ENCODE data around the gene LXN.

DNA sequence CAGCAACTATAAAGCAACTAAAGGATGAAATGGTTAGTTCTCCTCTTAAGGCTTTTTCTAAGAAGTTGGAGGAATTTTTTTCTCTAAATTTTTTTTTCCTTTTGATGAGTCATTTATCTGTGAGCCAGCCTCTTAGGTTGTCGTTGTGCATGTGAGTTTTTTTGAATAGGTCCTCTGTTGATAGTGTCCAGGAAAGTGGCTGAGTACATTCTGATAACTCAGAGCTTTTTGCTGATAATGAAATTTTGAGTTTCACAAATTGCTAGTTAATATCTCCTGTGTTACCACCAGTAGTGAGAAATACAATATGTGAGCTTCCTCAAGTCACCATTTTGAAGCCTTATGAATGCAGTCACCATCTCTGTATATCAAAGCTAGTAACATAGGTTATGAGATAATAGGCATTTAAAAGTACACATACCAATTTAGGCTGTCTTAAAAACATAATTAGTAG lies 7.1 kb upstream of the LXN start:
- TF ChIP-seq CTCF (IDR thresholded peaks at IDR 0.05) (no peak), TEAD1 (CRISPR knock-in tag; IDR thresholded peaks at IDR 0.05) (no peak), ZNF232 (CRISPR knock-in tag; IDR thresholded peaks at IDR 0.05) (no peak), ZNF121 (CRISPR knock-in tag; IDR thresholded peaks at IDR 0.05) (no peak), SP1 (CRISPR knock-in tag; conservative IDR thresholded peaks at IDR 0.05) (no peak), HMGA2 (CRISPR knock-in tag; IDR thresholded peaks at IDR 0.05) (no peak)
- TF ChIP-seq, protein P1, sequence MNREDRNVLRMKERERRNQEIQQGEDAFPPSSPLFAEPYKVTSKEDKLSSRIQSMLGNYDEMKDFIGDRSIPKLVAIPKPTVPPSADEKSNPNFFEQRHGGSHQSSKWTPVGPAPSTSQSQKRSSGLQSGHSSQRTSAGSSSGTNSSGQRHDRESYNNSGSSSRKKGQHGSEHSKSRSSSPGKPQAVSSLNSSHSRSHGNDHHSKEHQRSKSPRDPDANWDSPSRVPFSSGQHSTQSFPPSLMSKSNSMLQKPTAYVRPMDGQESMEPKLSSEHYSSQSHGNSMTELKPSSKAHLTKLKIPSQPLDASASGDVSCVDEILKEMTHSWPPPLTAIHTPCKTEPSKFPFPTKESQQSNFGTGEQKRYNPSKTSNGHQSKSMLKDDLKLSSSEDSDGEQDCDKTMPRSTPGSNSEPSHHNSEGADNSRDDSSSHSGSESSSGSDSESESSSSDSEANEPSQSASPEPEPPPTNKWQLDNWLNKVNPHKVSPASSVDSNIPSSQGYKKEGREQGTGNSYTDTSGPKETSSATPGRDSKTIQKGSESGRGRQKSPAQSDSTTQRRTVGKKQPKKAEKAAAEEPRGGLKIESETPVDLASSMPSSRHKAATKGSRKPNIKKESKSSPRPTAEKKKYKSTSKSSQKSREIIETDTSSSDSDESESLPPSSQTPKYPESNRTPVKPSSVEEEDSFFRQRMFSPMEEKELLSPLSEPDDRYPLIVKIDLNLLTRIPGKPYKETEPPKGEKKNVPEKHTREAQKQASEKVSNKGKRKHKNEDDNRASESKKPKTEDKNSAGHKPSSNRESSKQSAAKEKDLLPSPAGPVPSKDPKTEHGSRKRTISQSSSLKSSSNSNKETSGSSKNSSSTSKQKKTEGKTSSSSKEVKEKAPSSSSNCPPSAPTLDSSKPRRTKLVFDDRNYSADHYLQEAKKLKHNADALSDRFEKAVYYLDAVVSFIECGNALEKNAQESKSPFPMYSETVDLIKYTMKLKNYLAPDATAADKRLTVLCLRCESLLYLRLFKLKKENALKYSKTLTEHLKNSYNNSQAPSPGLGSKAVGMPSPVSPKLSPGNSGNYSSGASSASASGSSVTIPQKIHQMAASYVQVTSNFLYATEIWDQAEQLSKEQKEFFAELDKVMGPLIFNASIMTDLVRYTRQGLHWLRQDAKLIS (CRISPR knock-in tag; IDR thresholded peaks at IDR 0.05; ENCODE audit: borderline replicate concordance) = no peak

All from WTC11 (cell line).